22Rv1 (cell line): ENCODE measurements around the gene CNTN5.

Experiments
- H3K27ac ChIP-seq: fragments of 450-650 bp; 2 replicates; pipeline ENCODE4 v1.5.1; 2017
- ZFX ChIP-seq: fragments of 450-650 bp; IDR thresholded peaks from 2 replicates; pipeline ENCODE4 v1.6.1; 2017; ENCODE audit warnings: antibody characterized with exemption, borderline replicate concordance
- TF ChIP-seq, protein P1 (sequence below): fragments of 450-650 bp; IDR thresholded peaks from 2 replicates; pipeline ENCODE4 v1.5.1; 2017; ENCODE audit warnings: mild to moderate bottlenecking

The CNTN5 gene

DNA sequence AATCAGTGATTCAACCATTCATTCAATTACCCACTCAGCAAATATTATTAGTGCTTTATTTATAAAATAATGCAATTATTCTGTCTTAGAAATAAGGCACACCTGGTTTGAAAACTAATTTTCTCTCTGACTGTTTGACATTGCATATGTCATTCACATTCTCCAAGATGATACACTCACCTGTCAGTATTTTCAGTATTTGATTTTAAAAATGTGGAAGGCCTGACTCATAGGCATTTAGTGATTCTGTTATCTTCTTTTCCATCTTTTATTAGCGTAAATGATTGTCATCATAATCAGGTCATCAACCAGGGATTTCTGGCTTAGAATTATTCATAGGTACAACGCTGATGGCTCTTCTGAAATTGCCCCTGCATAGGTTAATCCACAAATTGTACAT lies 480.9 kb downstream of the CNTN5 start:
- TF ChIP-seq, protein P1, sequence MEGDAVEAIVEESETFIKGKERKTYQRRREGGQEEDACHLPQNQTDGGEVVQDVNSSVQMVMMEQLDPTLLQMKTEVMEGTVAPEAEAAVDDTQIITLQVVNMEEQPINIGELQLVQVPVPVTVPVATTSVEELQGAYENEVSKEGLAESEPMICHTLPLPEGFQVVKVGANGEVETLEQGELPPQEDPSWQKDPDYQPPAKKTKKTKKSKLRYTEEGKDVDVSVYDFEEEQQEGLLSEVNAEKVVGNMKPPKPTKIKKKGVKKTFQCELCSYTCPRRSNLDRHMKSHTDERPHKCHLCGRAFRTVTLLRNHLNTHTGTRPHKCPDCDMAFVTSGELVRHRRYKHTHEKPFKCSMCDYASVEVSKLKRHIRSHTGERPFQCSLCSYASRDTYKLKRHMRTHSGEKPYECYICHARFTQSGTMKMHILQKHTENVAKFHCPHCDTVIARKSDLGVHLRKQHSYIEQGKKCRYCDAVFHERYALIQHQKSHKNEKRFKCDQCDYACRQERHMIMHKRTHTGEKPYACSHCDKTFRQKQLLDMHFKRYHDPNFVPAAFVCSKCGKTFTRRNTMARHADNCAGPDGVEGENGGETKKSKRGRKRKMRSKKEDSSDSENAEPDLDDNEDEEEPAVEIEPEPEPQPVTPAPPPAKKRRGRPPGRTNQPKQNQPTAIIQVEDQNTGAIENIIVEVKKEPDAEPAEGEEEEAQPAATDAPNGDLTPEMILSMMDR: no peak
- no peak for TF ChIP-seq ZFX
- no peak overlapping the region for H3K27ac ChIP-seq

DNA sequence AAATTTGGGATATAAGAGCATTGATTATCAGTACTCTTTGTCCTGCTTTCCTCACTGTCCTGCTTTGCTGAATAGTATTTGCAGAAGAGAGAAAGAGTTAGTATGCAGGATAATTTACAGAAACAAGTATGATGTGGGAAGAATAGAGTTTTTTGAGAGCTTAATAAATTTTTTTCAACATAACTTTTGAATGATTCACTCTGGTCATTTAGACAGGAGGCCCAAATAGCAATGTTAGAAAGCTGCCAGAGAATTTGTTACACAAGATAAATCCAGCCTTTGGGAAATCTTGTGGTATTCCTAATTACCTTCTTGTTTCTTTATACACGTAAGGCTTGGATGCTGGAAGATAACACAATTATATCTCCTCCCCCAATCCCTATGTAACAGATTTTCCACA lies 484.6 kb downstream of the CNTN5 start:
- TF ChIP-seq, protein P1: no peak
- no peak for TF ChIP-seq ZFX
- no peak overlapping the region for H3K27ac ChIP-seq

DNA sequence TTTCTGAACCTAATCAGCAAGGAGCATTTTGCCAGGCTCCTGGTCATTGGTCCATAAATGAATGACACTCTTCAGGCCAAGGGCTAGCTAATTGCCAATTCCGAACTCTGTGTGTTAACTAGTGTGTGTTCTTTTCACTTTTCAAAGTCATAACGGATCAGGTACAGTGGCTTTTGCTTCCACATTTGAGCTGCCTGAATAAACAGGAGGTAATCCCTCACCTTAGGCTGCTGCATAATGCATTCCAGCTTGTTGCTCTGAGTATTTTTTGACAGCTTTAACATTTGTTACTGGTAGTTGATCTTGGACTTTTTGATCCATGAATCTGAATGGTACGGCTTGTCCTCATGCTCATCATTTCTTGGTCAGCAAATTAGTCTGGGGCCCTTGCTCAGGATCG lies 485.1 kb downstream of the CNTN5 start:
- no peak overlapping the region for H3K27ac ChIP-seq
- TF ChIP-seq ZFX: no peak
- TF ChIP-seq, protein P1: no peak

DNA sequence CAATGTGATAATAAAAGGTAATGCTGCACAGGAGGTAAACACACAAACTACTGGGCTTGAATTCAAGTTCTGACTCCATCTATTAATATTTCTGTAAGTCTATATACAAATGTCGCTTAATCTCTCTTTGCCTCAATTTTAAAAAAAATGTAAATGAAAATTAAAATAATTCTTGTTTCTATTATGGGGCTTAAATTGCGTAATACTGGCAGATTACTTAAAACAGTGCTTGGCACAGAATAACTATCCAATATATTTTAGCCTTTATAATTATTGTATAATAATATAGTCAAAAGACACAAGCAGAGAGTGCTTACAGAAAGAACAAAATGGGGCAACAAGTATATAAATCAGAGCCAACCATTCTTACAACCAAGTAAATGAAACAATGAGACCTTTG lies 489.1 kb downstream of the CNTN5 start:
- TF ChIP-seq, protein P1: no peak
- no peak for TF ChIP-seq ZFX
- H3K27ac ChIP-seq: no peak overlapping the region

DNA sequence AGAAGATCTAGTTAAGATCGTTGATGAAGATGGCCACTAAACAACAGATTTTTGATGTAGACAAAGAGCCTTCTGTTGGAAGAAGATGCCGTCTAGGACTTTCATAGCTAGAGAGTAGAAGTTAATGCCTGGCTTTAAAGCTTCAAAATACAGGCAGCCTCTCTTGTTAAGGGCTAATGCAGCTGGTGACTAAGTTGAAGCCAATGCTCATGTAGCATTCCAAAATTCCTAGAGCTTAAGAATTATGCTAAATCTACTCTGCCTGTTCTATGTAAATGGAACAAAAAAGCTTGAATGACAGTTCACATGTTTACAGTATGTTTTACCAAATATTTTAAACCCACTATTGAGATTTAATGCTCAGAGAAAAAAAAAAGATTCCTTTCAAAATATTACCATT lies 492.6 kb downstream of the CNTN5 start:
- no peak for TF ChIP-seq ZFX
- TF ChIP-seq, protein P1: no peak

DNA sequence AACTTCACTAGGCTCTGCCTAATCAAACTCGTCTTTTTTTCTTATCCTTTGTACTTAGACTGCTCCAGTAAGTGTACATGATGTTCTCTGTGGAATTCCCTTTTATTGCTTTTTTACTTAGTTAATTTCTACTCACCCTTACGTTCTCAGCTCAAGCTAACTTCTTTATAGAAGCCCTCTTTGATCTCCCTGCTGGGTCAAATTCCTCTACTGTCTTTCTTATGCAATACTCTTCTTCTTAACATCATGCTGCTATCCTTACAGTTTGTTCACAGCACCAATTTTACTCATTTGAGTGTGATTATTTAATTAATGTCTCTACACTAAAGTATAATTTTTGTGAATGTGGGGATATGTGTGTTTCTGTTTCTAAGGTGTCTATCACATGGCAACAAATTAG lies 498.3 kb downstream of the CNTN5 start:
- TF ChIP-seq, protein P1: no peak
- TF ChIP-seq ZFX: no peak
- H3K27ac ChIP-seq: no peak overlapping the region

More for the DNA sequence above, 492.6 kb downstream of the CNTN5 start:
- H3K27ac ChIP-seq: no peak overlapping the region

DNA sequence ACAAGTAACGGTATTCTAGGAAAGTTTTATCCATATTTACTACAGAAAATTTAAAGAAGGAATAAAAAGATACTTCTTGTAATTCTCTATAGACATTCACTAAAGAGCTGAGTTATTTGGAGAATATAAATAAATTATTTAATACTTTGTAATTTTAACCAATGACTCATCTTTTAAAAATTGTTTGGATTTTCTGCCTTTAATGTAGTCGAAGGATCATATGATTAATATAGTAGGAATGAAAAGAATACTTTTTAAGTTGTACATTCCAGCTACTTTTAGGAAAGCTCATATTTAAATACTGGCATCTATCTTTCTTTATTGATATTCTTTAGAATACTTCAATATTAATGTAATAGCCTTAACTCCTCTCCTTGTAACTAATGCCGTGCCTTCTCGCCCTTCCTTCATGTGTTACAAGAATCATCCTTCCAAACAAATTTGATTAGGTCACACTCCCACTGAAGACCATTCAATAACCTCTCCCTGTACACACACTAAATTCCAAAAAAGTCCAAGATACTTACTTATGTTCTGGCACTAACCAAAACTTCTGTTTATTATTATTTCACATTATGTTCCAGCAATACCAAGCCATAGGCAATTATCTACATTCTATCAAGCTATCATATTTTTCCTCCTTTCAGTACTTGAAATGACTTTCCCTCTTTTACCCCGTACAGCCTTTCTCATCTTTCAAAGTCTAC lies 501.9 kb downstream of the CNTN5 start:
- no peak overlapping the region for H3K27ac ChIP-seq
- TF ChIP-seq ZFX: no peak
- TF ChIP-seq, protein P1: no peak
